H1 (cell line): Measurements from ENCODE around the gene S100A4.

Experiments used
- BACH1 ChIP-seq: IDR thresholded peaks from 2 replicates; pipeline ENCODE4 v1.6.1; 2012; ENCODE audit warnings: low read length, improper control_type of control experiment
- BRCA1 ChIP-seq: IDR thresholded peaks from 2 replicates; pipeline ENCODE4 v1.6.1; 2012; ENCODE audit warnings: low read depth, low read length, improper control_type of control experiment
- CHD2 ChIP-seq: IDR thresholded peaks from 2 replicates; pipeline ENCODE4 v1.6.1; 2012; ENCODE audit warnings: low read length, improper control_type of control experiment
- EZH2 ChIP-seq: fragments of 200-600 bp; sonication (generic); IDR thresholded peaks from 2 replicates; pipeline ENCODE4 v1.7.1; 2012; ENCODE audit warnings: low read depth, mild to moderate bottlenecking, moderate library complexity, low read length, inconsistent platforms; ENCODE audit not compliant: severe bottlenecking
- JUN ChIP-seq: IDR thresholded peaks from 2 replicates; pipeline ENCODE4 v1.6.1; 2011; ENCODE audit warnings: low read depth, mild to moderate bottlenecking, improper control_type of control experiment, low read length
- RAD21 ChIP-seq, 2 experiments: IDR thresholded peaks in 1 of 2; conservative IDR thresholded peaks in 1 of 2; 2 replicates each; pipeline ENCODE4 v1.6.1; 2011; ENCODE audit warnings: low read depth in 2 of 2, low read length in 2 of 2, improper control_type of control experiment in 1 of 2, inconsistent platforms in 1 of 2, mild to moderate bottlenecking in 1 of 2, moderate library complexity in 1 of 2
- SIN3A ChIP-seq, 2 experiments: IDR thresholded peaks in 1 of 2; conservative IDR thresholded peaks in 1 of 2; 2 replicates each; pipeline ENCODE4 v1.6.1; 2011 to 2012; ENCODE audit warnings: low read length in 2 of 2, improper control_type of control experiment in 1 of 2, low read depth in 1 of 2, mild to moderate bottlenecking in 1 of 2
- TF ChIP-seq, protein P1 (sequence below): IDR thresholded peaks from 2 replicates; pipeline ENCODE4 v1.6.1; 2011; ENCODE audit warnings: low read length, improper control_type of control experiment
- TF ChIP-seq, protein P2 (sequence below), 3 experiments: IDR thresholded peaks; 1 replicate in 2 of 3; 2 replicates in 1 of 3; pipeline versions ENCODE4 v1.5.1 to v1.6.1; 2011; ENCODE audit warnings: low read length in 3 of 3, mild to moderate bottlenecking in 3 of 3, inconsistent platforms in 2 of 3, low read depth in 1 of 3, moderate library complexity in 1 of 3; ENCODE audit not compliant: insufficient read depth in 1 of 3; ENCODE audit errors: control extremely low read depth in 1 of 3
- TF ChIP-seq, protein P3 (sequence below): IDR thresholded peaks from 2 replicates; pipeline ENCODE4 v1.6.1; 2011; ENCODE audit warnings: low read depth, mild to moderate bottlenecking, low read length; ENCODE audit not compliant: insufficient read depth

DNA sequence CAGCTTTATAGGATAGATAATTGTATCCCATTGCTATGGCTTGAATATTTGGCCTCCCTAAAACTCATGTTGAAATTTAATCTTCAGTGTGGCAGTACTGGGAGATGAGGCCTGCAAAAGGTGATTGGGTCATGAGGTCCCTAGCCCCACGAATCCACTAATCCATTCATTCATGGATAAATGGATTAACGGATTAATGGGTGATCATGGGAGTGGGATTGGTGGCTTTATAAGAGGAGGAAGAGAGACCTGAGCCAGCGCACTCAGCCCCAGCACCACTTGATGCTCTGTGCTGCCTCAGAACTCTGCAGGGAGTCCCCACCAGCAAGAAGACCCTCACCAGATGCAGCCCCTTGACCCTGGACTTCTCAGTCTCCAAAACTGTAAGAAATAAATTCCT lies 41.8 kb downstream of the S100A4 start:
- TF ChIP-seq, protein P1, sequence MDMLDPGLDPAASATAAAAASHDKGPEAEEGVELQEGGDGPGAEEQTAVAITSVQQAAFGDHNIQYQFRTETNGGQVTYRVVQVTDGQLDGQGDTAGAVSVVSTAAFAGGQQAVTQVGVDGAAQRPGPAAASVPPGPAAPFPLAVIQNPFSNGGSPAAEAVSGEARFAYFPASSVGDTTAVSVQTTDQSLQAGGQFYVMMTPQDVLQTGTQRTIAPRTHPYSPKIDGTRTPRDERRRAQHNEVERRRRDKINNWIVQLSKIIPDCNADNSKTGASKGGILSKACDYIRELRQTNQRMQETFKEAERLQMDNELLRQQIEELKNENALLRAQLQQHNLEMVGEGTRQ = no peak
- TF ChIP-seq BRCA1 (no peak), CHD2 (no peak), JUN (no peak), RAD21 (IDR thresholded peaks at IDR 0.05 in 1 of 2, conservative IDR thresholded peaks at IDR 0.05 in 1 of 2; ENCODE audit: low read depth in 2 of 2, low read length in 2 of 2) (no peak), BACH1 (no peak), EZH2 (no peak), SIN3A (conservative IDR thresholded peaks at IDR 0.05 in 1 of 2, IDR thresholded peaks at IDR 0.05 in 1 of 2; ENCODE audit: low read depth in 1 of 2, low read length in 2 of 2) (no peak)
- TF ChIP-seq, protein P2, sequence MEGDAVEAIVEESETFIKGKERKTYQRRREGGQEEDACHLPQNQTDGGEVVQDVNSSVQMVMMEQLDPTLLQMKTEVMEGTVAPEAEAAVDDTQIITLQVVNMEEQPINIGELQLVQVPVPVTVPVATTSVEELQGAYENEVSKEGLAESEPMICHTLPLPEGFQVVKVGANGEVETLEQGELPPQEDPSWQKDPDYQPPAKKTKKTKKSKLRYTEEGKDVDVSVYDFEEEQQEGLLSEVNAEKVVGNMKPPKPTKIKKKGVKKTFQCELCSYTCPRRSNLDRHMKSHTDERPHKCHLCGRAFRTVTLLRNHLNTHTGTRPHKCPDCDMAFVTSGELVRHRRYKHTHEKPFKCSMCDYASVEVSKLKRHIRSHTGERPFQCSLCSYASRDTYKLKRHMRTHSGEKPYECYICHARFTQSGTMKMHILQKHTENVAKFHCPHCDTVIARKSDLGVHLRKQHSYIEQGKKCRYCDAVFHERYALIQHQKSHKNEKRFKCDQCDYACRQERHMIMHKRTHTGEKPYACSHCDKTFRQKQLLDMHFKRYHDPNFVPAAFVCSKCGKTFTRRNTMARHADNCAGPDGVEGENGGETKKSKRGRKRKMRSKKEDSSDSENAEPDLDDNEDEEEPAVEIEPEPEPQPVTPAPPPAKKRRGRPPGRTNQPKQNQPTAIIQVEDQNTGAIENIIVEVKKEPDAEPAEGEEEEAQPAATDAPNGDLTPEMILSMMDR (IDR thresholded peaks at IDR 0.05; ENCODE audit: control extremely low read depth in 1 of 3, insufficient read depth in 1 of 3, low read depth in 1 of 3, low read length in 3 of 3) = no peak
- TF ChIP-seq, protein P3, sequence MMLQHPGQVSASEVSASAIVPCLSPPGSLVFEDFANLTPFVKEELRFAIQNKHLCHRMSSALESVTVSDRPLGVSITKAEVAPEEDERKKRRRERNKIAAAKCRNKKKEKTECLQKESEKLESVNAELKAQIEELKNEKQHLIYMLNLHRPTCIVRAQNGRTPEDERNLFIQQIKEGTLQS = no peak
